ENCODE results near the gene PCID2.
A peak's percentile ranks its signal among the peaks of the same experiment; 100 is the strongest.

Gene PCID2

DNA sequence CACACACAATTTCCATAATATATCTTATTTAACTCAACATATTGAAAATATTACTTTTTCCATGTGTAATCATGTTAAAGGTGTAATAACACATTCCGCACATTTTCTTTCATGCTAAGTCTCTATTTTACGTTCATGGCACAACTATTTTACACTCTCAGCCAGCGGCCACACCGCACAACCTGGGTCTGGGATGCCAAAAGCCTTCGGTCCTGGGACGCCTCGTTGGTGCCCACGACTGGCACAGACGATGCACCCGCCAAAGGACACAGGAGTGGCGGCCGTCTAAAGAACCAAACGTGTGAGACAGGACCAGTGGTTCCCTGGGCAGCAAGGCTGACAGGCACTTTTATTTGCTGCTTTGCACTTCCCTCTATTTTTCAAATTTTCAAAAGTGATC lies 60.1 kb downstream of the PCID2 start:
- no peak overlapping the region for H3K9ac ChIP-seq (ENCODE audit: low read length)
- peaks cover 12% of the 10 kb centered on the region for H3K4me1 ChIP-seq (ENCODE audit: low read length)
- H4K20me1 ChIP-seq (ENCODE audit: insufficient read depth, low read length): no peaks in the 10 kb centered on the region
- no peaks in the 10 kb centered on the region for H3K9me2 ChIP-seq (replicated peaks; ENCODE audit: insufficient read depth, low read length)
- H3K27ac ChIP-seq (ENCODE audit: low read length): no peak overlapping the region
- DNase-seq: no peak
- TF ChIP-seq EZH2phosphoT487 (IDR thresholded peaks at IDR 0.05; ENCODE audit: low read length) (no peak), EZH2 (optimal IDR thresholded peaks at IDR 0.05; ENCODE audit: low read depth, low read length) (no peak)
- TF ChIP-seq, protein P1, sequence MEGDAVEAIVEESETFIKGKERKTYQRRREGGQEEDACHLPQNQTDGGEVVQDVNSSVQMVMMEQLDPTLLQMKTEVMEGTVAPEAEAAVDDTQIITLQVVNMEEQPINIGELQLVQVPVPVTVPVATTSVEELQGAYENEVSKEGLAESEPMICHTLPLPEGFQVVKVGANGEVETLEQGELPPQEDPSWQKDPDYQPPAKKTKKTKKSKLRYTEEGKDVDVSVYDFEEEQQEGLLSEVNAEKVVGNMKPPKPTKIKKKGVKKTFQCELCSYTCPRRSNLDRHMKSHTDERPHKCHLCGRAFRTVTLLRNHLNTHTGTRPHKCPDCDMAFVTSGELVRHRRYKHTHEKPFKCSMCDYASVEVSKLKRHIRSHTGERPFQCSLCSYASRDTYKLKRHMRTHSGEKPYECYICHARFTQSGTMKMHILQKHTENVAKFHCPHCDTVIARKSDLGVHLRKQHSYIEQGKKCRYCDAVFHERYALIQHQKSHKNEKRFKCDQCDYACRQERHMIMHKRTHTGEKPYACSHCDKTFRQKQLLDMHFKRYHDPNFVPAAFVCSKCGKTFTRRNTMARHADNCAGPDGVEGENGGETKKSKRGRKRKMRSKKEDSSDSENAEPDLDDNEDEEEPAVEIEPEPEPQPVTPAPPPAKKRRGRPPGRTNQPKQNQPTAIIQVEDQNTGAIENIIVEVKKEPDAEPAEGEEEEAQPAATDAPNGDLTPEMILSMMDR (IDR thresholded peaks at IDR 0.05; ENCODE audit: low read length): no peak
- no peak overlapping the region for H3K4me3 ChIP-seq (ENCODE audit: low read length)
- no peak overlapping the region for H3K4me2 ChIP-seq (ENCODE audit: low read depth, low read length)
- no peak overlapping the region for H2AFZ ChIP-seq (ENCODE audit: low read length)
- H3K79me2 ChIP-seq (ENCODE audit: low read length): no peaks in the 10 kb centered on the region
- no peaks in the 10 kb centered on the region for H3K36me3 ChIP-seq (replicated peaks; ENCODE audit: insufficient read depth, low read length)
- peaks cover 71% of the 10 kb centered on the region for H3K27me3 ChIP-seq (replicated peaks; ENCODE audit: insufficient read depth, low read length)
- peaks cover under 1% of the 10 kb centered on the region; the same call in 1 of the 2 replicates for H3F3A ChIP-seq (ENCODE audit: insufficient read depth, low read length)
- no peaks in the 10 kb centered on the region for H3K9me3 ChIP-seq (replicated peaks; ENCODE audit: insufficient read depth, low read length)

DNA sequence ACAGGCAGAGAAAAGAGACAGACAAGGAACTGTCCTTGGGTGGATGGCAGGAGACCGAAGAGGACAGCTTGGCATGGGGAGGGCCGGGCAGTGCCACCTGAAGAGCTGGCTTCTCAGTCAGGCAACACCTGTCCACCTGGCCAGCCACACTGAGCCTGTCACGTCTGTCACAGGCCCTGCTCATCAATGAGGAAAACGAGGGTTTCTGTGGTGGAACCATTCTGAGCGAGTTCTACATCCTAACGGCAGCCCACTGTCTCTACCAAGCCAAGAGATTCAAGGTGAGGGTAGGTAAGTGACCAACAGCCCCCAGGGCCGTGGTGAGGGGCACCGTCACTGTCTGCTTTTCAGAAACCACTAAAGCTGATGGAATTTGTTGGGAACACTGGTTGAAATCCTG lies 61.3 kb downstream of the PCID2 start:
- Histone ChIP-seq H3K9ac (ENCODE audit: low read length) (no peak overlapping the region), H3K4me1 (ENCODE audit: low read length) (peaks cover 7% of the 10 kb centered on the region; the same call in 1 of the 2 replicates), H3F3A (ENCODE audit: insufficient read depth, low read length) (no peaks in the 10 kb centered on the region; the same call in 1 of the 2 replicates), H3K4me3 (ENCODE audit: low read length) (no peak overlapping the region), H3K9me3 (replicated peaks; ENCODE audit: insufficient read depth, low read length) (no peaks in the 10 kb centered on the region), H3K36me3 (replicated peaks; ENCODE audit: insufficient read depth, low read length) (no peaks in the 10 kb centered on the region), H4K20me1 (ENCODE audit: insufficient read depth, low read length) (no peaks in the 10 kb centered on the region), H3K27ac (ENCODE audit: low read length) (no peak overlapping the region), H3K9me2 (replicated peaks; ENCODE audit: insufficient read depth, low read length) (no peaks in the 10 kb centered on the region), H3K4me2 (ENCODE audit: low read depth, low read length) (peak overlapping the region; percentile 61; the same call in 1 of the 2 replicates), H3K79me2 (ENCODE audit: low read length) (no peaks in the 10 kb centered on the region), H3K27me3 (replicated peaks; ENCODE audit: insufficient read depth, low read length) (peaks cover 70% of the 10 kb centered on the region), H2AFZ (ENCODE audit: low read length) (no peak overlapping the region)
- TF ChIP-seq, protein P1 (IDR thresholded peaks at IDR 0.05; ENCODE audit: low read length): no peak
- TF ChIP-seq EZH2phosphoT487 (IDR thresholded peaks at IDR 0.05; ENCODE audit: low read length) (no peak), EZH2 (optimal IDR thresholded peaks at IDR 0.05; ENCODE audit: low read depth, low read length) (no peak)
- DNase-seq: no peak

DNA sequence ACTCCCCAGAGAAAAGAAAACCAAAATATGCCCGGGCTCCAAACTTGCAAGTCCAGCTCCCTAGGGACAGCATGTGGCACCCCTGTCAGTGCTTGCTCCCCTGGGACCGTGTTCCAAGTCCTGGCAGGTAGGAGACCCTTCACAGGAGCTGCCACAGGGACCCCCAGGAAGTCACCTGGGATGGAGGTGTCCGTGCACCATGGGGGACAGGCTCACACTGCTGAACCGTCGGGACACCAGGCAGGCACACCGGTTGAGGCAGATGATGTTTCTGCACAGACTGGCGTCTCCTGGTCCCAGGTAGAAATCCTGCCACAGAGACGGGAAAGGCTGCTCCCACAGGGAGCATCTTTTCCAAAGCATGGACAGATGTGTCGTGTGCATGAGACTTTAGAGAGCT lies 61.7 kb downstream of the PCID2 start:
- peak overlapping the region; percentile 61 for H3K4me2 ChIP-seq (ENCODE audit: low read depth, low read length)
- H3K4me1 ChIP-seq (ENCODE audit: low read length): 0 out of 2 replicates have a peak, but pooled peaks cover 4% of the 10 kb centered on the region
- no peaks in the 10 kb centered on the region for H3K79me2 ChIP-seq (ENCODE audit: low read length)
- TF ChIP-seq, protein P1 (IDR thresholded peaks at IDR 0.05; ENCODE audit: low read length): no peak
- no peak for TF ChIP-seq EZH2phosphoT487 (IDR thresholded peaks at IDR 0.05; ENCODE audit: low read length)
- no peak for TF ChIP-seq EZH2 (optimal IDR thresholded peaks at IDR 0.05; ENCODE audit: low read depth, low read length)
- peak overlapping the region; percentile 44 for H3K4me3 ChIP-seq (ENCODE audit: low read length)
- no peak for DNase-seq
- H2AFZ ChIP-seq (ENCODE audit: low read length): peak overlapping the region; percentile 35; the same call in 1 of the 2 replicates
- H3F3A ChIP-seq (ENCODE audit: insufficient read depth, low read length): no peaks in the 10 kb centered on the region
- no peak overlapping the region for H3K27ac ChIP-seq (ENCODE audit: low read length)
- peaks cover 70% of the 10 kb centered on the region for H3K27me3 ChIP-seq (replicated peaks; ENCODE audit: insufficient read depth, low read length)
- H3K36me3 ChIP-seq (replicated peaks; ENCODE audit: insufficient read depth, low read length): no peaks in the 10 kb centered on the region
- no peak overlapping the region for H3K9ac ChIP-seq (ENCODE audit: low read length)
- no peaks in the 10 kb centered on the region for H3K9me3 ChIP-seq (replicated peaks; ENCODE audit: insufficient read depth, low read length)
- H3K9me2 ChIP-seq (replicated peaks; ENCODE audit: insufficient read depth, low read length): no peaks in the 10 kb centered on the region
- no peaks in the 10 kb centered on the region for H4K20me1 ChIP-seq (ENCODE audit: insufficient read depth, low read length)

Measured in MM.1S (cell line).